OCI-LY1 (cell line): Measurements from ENCODE around the gene VSTM4.

Source experiments
- H2AFZ ChIP-seq: fragments of 200-600 bp; sonication (generic), shearing (Covaris generic); 2 replicates; pipeline ENCODE4 v1.6.0; 2014; ENCODE audit warnings: antibody characterized with exemption, mild to moderate bottlenecking, low read length
- H3F3A ChIP-seq: fragments of 200-600 bp; sonication (generic), shearing (Covaris generic); 2 replicates; pipeline ENCODE4 v1.6.0; 2014; ENCODE audit warnings: mild to moderate bottlenecking, antibody characterized with exemption, low read length, moderate library complexity; ENCODE audit not compliant: insufficient read depth
- H3K27ac ChIP-seq: fragments of 200-600 bp; sonication (generic); 2 replicates; pipeline ENCODE4 v1.5.1; 2014; ENCODE audit warnings: low read length, mixed run types, mild to moderate bottlenecking, low read depth; ENCODE audit not compliant: poor library complexity, severe bottlenecking
- H3K27me3 ChIP-seq: fragments of 200-600 bp; sonication (generic); 2 replicates; pipeline ENCODE4 v1.6.0; 2014; ENCODE audit warnings: antibody characterized with exemption, mild to moderate bottlenecking, low read length, moderate library complexity; ENCODE audit not compliant: insufficient read depth
- H3K36me3 ChIP-seq: fragments of 200-600 bp; sonication (generic); 2 replicates; pipeline ENCODE4 v1.6.1; 2014; ENCODE audit warnings: mild to moderate bottlenecking, antibody characterized with exemption, low read length, moderate library complexity, mixed read lengths; ENCODE audit not compliant: insufficient read depth
- H3K4me1 ChIP-seq: fragments of 200-600 bp; sonication (generic); 2 replicates; pipeline ENCODE4 v1.5.1; 2014; ENCODE audit warnings: mild to moderate bottlenecking, low read length, moderate library complexity; ENCODE audit not compliant: insufficient read depth, severe bottlenecking
- H3K4me2 ChIP-seq: fragments of 200-600 bp; sonication (generic), shearing (Covaris generic); 2 replicates; pipeline ENCODE4 v1.6.1; 2014; ENCODE audit warnings: low read length
- H3K4me3 ChIP-seq: fragments of 200-600 bp; sonication (generic); 2 replicates; pipeline ENCODE4 v1.5.1; 2014; ENCODE audit warnings: low read length, low read depth, mild to moderate bottlenecking, mixed read lengths; ENCODE audit not compliant: poor library complexity, severe bottlenecking
- H3K79me2 ChIP-seq: fragments of 200-600 bp; shearing (Covaris generic); 2 replicates; pipeline ENCODE4 v1.6.1; 2016; ENCODE audit warnings: mixed run types, low read length, mixed read lengths; ENCODE audit not compliant: insufficient read depth
- H3K9ac ChIP-seq: fragments of 200-600 bp; sonication (generic), shearing (Covaris generic); 2 replicates; pipeline ENCODE4 v1.6.1; 2014; ENCODE audit warnings: mild to moderate bottlenecking, low read length, mixed read lengths
- H3K9me2 ChIP-seq: fragments of 200-600 bp; sonication (generic), shearing (Covaris generic); 2 replicates; pipeline ENCODE4 v1.6.1; 2014; ENCODE audit warnings: low read depth, mild to moderate bottlenecking, low read length, mixed read lengths
- H3K9me3 ChIP-seq: fragments of 200-600 bp; shearing (Covaris generic); 2 replicates; pipeline ENCODE4 v1.6.1; 2014; ENCODE audit warnings: low read length, mixed read lengths
- H4K20me1 ChIP-seq: fragments of 200-600 bp; sonication (generic), shearing (Covaris generic); 2 replicates; pipeline ENCODE4 v1.6.0; 2016; ENCODE audit warnings: mild to moderate bottlenecking, low read length; ENCODE audit not compliant: insufficient read depth
- CTCF ChIP-seq: fragments of 200-600 bp; sonication (generic), shearing (Covaris generic); IDR thresholded peaks from 2 replicates; pipeline ENCODE4 v1.5.1; 2017; ENCODE audit warnings: mild to moderate bottlenecking, antibody characterized with exemption, low read length, moderate library complexity, mixed read lengths
- EZH2 ChIP-seq: fragments of 200-600 bp; sonication (generic), shearing (Covaris generic); IDR thresholded peaks from 2 replicates; pipeline ENCODE4 v1.8.0; 2017; ENCODE audit warnings: borderline replicate concordance, mixed run types, mild to moderate bottlenecking, antibody characterized with exemption, low read length, moderate library complexity, mixed read lengths

VSTM4 gene

GRCh38 chr10:49053053-49053997, 62.0 kb downstream of the VSTM4 start:
- no peaks in the 10 kb centered on the region for H3K79me2 ChIP-seq
- no peaks in the 10 kb centered on the region for H3F3A ChIP-seq
- H3K4me2 ChIP-seq: no peak overlapping the region
- TF ChIP-seq EZH2 (no peak), CTCF (no peak)
- H2AFZ ChIP-seq: no peak overlapping the region
- H3K9me2 ChIP-seq: no peaks in the 10 kb centered on the region
- H3K4me3 ChIP-seq: no peak overlapping the region
- H3K27me3 ChIP-seq: no peaks in the 10 kb centered on the region
- H3K9me3 ChIP-seq: no peaks in the 10 kb centered on the region
- no peaks in the 10 kb centered on the region for H3K36me3 ChIP-seq
- no peak overlapping the region for H3K27ac ChIP-seq
- H3K4me1 ChIP-seq: peaks cover 12% of the 10 kb centered on the region
- H3K9ac ChIP-seq: no peak overlapping the region
- no peaks in the 10 kb centered on the region for H4K20me1 ChIP-seq

- TF ChIP-seq EZH2: no peak
- TF ChIP-seq CTCF: no peak
- no peak overlapping the region for H3K27ac ChIP-seq
- H3K9me2 ChIP-seq: no peaks in the 10 kb centered on the region
Observed at GRCh38 chr10:49052069-49052468, 63.3 kb downstream of the VSTM4 start.

GRCh38 chr10:49050906-49051305, 64.4 kb downstream of the VSTM4 start:
- H4K20me1 ChIP-seq: no peaks in the 10 kb centered on the region
- no peaks in the 10 kb centered on the region for H3F3A ChIP-seq
- H3K4me3 ChIP-seq: no peak overlapping the region
- no peak overlapping the region for H3K4me2 ChIP-seq
- no peak for TF ChIP-seq EZH2
- TF ChIP-seq CTCF: no peak
- H3K36me3 ChIP-seq: no peaks in the 10 kb centered on the region
- no peaks in the 10 kb centered on the region for H3K27me3 ChIP-seq
- H3K9me3 ChIP-seq: no peaks in the 10 kb centered on the region
- H3K79me2 ChIP-seq: no peaks in the 10 kb centered on the region
- H2AFZ ChIP-seq: no peak overlapping the region
- no peaks in the 10 kb centered on the region for H3K9me2 ChIP-seq
- H3K27ac ChIP-seq: no peak overlapping the region
- no peak overlapping the region for H3K9ac ChIP-seq
- peaks cover 12% of the 10 kb centered on the region for H3K4me1 ChIP-seq

More at GRCh38 chr10:49052069-49052468, 63.3 kb downstream of the VSTM4 start:
- Histone ChIP-seq H3K79me2 (no peaks in the 10 kb centered on the region), H3K9me3 (no peaks in the 10 kb centered on the region), H2AFZ (no peak overlapping the region), H3K36me3 (no peaks in the 10 kb centered on the region), H3K4me1 (peaks cover 12% of the 10 kb centered on the region), H3K27me3 (no peaks in the 10 kb centered on the region), H3K4me3 (no peak overlapping the region), H3F3A (no peaks in the 10 kb centered on the region), H3K9ac (no peak overlapping the region), H4K20me1 (no peaks in the 10 kb centered on the region), H3K4me2 (no peak overlapping the region)
